WERI-Rb-1 (cell line): ENCODE data around the gene TMA7B.

Experiments
- DNase-seq: peaks from one replicate; pipeline ENCODE4 v3.0.0-alpha.2; 2020
- H3K27ac ChIP-seq: fragments of 250-450 bp; sonication (Bioruptor Pico); 2 replicates; pipeline ENCODE4 v1.5.1; 2020; ENCODE audit warnings: mild to moderate bottlenecking, moderate library complexity
- H3K27me3 ChIP-seq: fragments of 250-450 bp; sonication (Bioruptor Pico); 2 replicates; pipeline ENCODE4 v1.5.1; 2021; ENCODE audit warnings: mild to moderate bottlenecking, low read depth, moderate library complexity; ENCODE audit not compliant: insufficient read depth, severe bottlenecking
- H3K36me3 ChIP-seq: fragments of 250-450 bp; sonication (Bioruptor Pico); 2 replicates; pipeline ENCODE4 v1.5.1; 2020; ENCODE audit warnings: mild to moderate bottlenecking, moderate library complexity
- H3K4me3 ChIP-seq: 2 replicates; pipeline ENCODE4 v1.5.1; 2011; ENCODE audit warnings: low read depth, mild to moderate bottlenecking, control low read depth, low read length
- H3K9me3 ChIP-seq: fragments of 250-450 bp; sonication (Bioruptor Pico); 2 replicates; pipeline ENCODE4 v1.5.1; 2021; ENCODE audit warnings: mild to moderate bottlenecking, moderate library complexity; ENCODE audit not compliant: severe bottlenecking
- CTCF ChIP-seq: IDR thresholded peaks from 2 replicates; pipeline ENCODE4 v1.5.1; 2011; ENCODE audit warnings: low read depth, mild to moderate bottlenecking, control low read depth, inconsistent platforms, low read length

TMA7B gene

GRCh38 chr22:39952347-39952746 lies 7.8 kb upstream of the TMA7B start:
- no peaks in the 10 kb centered on the region for H3K36me3 ChIP-seq
- H3K9me3 ChIP-seq, result no peaks in the 10 kb centered on the region
- no peak overlapping the region for H3K27ac ChIP-seq
- no peak for TF ChIP-seq CTCF
- H3K4me3 ChIP-seq, result no peak overlapping the region
- DNase-seq, result no peak
- H3K27me3 ChIP-seq, result no peaks in the 10 kb centered on the region

GRCh38 chr22:39953101-39953500 lies 7.1 kb upstream of the TMA7B start:
- H3K36me3 ChIP-seq, result no peaks in the 10 kb centered on the region
- no peaks in the 10 kb centered on the region for H3K27me3 ChIP-seq
- H3K9me3 ChIP-seq, result no peaks in the 10 kb centered on the region
- H3K4me3 ChIP-seq, result no peak overlapping the region
- TF ChIP-seq CTCF, result no peak
- no peak for DNase-seq
- no peak overlapping the region for H3K27ac ChIP-seq

GRCh38 chr22:39954584-39955055 lies 5.6 kb upstream of the TMA7B start:
- Histone ChIP-seq H3K4me3 (no peak overlapping the region), H3K9me3 (no peaks in the 10 kb centered on the region), H3K27ac (no peak overlapping the region), H3K36me3 (no peaks in the 10 kb centered on the region), H3K27me3 (no peaks in the 10 kb centered on the region)
- DNase-seq, result no peak
- TF ChIP-seq CTCF, result no peak

- H3K27me3 ChIP-seq, result no peaks in the 10 kb centered on the region
- no peak for DNase-seq
- no peaks in the 10 kb centered on the region for H3K9me3 ChIP-seq
- H3K27ac ChIP-seq, result no peak overlapping the region
- no peak overlapping the region for H3K4me3 ChIP-seq
- no peak for TF ChIP-seq CTCF
- H3K36me3 ChIP-seq, result no peaks in the 10 kb centered on the region
Observed at GRCh38 chr22:39955675-39956074, 4.5 kb upstream of the TMA7B start.

- no peaks in the 10 kb centered on the region for H3K36me3 ChIP-seq
- no peak for DNase-seq
- no peaks in the 10 kb centered on the region for H3K9me3 ChIP-seq
- H3K4me3 ChIP-seq, result no peak overlapping the region
- no peak for TF ChIP-seq CTCF
- H3K27ac ChIP-seq, result no peak overlapping the region
- H3K27me3 ChIP-seq, result no peaks in the 10 kb centered on the region
Observed at GRCh38 chr22:39956932-39957664, 3.1 kb upstream of the TMA7B start.
